ENCODE measurements around the gene DHRS7. TPM values are rescaled to one million over a fixed set of nuclear protein-coding genes. Genes with fewer than 3 reads are reported as not detected.
A peak's percentile ranks its signal among the peaks of the same experiment; 100 is the strongest.

DHRS7 gene
- total and polyA plus RNA-seq, 2 experiments from 2014 or later, result 55.0 to 88.9 TPM

DNA sequence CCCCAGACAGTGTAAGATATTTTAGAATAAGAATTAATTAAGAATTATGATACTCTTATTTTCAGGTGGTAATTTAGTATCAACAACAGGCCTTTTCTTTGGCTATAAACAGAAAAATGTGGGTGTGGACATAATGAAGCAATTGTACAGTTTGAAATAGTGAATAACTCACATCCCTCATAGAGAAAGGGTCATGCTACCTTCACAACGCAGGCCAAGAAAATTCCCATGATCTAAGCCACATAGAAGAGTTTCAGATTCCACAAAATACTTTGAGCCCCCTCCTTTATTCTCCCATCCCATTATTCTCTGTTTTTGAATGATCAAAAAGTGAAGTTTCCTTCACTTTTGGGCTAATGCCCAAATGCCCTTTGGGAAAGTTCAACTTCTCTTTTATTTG, 23.5 kb upstream of the DHRS7 start:
- Histone ChIP-seq H3F3A (ENCODE audit: insufficient read depth) (no peaks in the 10 kb centered on the region), H4K20me1 (ENCODE audit: insufficient read depth) (no peaks in the 10 kb centered on the region), H2AFZ (no peak overlapping the region), H3K4me3 (no peak overlapping the region), H3K27me3 (replicated peaks; ENCODE audit: insufficient read depth) (no peaks in the 10 kb centered on the region), H3K27ac (no peak overlapping the region), H3K9me3 (ENCODE audit: low read depth) (no peaks in the 10 kb centered on the region), H3K9me2 (ENCODE audit: insufficient read depth) (no peaks in the 10 kb centered on the region), H3K79me2 (ENCODE audit: insufficient read depth) (no peaks in the 10 kb centered on the region), H3K9ac (no peak overlapping the region), H3K4me2 (ENCODE audit: unreplicated experiment) (no peak overlapping the region), H3K4me1 (ENCODE audit: insufficient read depth) (peaks cover 6% of the 10 kb centered on the region; the same call in 1 of the 2 replicates), H3K36me3 (ENCODE audit: low read depth) (no peaks in the 10 kb centered on the region)
- 71 to 75% methylated on average over 1 of the region's 1 CpG for WGBS, 2 experiments (ENCODE audit: low coverage in 1 of 2, low lambda C conversion rate in 2 of 2, missing lambda C conversion rate in 2 of 2)
- in situ Hi-C loops (cut with MboI), result loop anchor here (10.0 to 25.0 kb wide), 2 partner anchors 124 to 551 kb away; no protein-coding TSS in a partner anchor
- no peak for TF ChIP-seq EZH2phosphoT487 (IDR thresholded peaks at IDR 0.05; ENCODE audit: insufficient read depth, low read depth)
- no peak for DNase-seq

DNA sequence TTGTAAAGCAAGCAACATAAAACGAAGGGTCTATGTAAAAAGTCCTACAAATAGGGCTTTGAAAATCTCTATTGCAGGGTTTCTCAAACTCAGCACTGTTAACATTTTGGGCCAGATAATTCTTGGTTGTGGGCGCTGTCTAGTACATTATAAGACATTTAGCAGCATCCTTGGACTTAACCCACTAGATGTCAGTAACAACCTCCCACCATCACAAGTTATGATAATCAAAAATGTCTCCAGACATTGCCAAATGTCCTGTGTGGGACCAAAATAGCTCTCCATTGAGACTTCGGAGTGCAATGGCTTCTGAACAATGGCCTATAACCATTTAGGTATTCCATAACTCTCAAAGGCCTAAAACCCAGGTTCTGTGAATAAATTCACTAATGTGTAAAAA, 22.9 kb upstream of the DHRS7 start:
- in situ Hi-C loops (cut with MboI), result loop anchor here (10.0 to 25.0 kb wide), 2 partner anchors 123 to 551 kb away; no protein-coding TSS in a partner anchor
- H3F3A ChIP-seq (ENCODE audit: insufficient read depth), result no peaks in the 10 kb centered on the region
- H3K4me1 ChIP-seq (ENCODE audit: insufficient read depth), result peaks cover 6% of the 10 kb centered on the region; the same call in 1 of the 2 replicates
- no peak overlapping the region for H3K27ac ChIP-seq
- no peak overlapping the region for H3K4me3 ChIP-seq
- TF ChIP-seq EZH2 (IDR thresholded peaks at IDR 0.05; ENCODE audit: insufficient read depth, poor library complexity, severe bottlenecking) (no peak), EZH2phosphoT487 (IDR thresholded peaks at IDR 0.05; ENCODE audit: insufficient read depth, low read depth) (no peak)
- no peaks in the 10 kb centered on the region for H3K9me3 ChIP-seq (ENCODE audit: low read depth)
- no peaks in the 10 kb centered on the region for H3K9me2 ChIP-seq (ENCODE audit: insufficient read depth)
- 45 to 50% methylated on average over 3 of the region's 3 CpGs for WGBS, 2 experiments (ENCODE audit: low coverage in 1 of 2, low lambda C conversion rate in 2 of 2, missing lambda C conversion rate in 2 of 2)
- H3K79me2 ChIP-seq (ENCODE audit: insufficient read depth), result no peaks in the 10 kb centered on the region
- no peak for DNase-seq
- H2AFZ ChIP-seq, result no peak overlapping the region
- no peak overlapping the region for H3K4me2 ChIP-seq (ENCODE audit: unreplicated experiment)
- no peaks in the 10 kb centered on the region for H3K36me3 ChIP-seq (ENCODE audit: low read depth)
- H4K20me1 ChIP-seq (ENCODE audit: insufficient read depth), result no peaks in the 10 kb centered on the region
- no peaks in the 10 kb centered on the region for H3K27me3 ChIP-seq (replicated peaks; ENCODE audit: insufficient read depth)
- H3K9ac ChIP-seq, result no peak overlapping the region

DNA sequence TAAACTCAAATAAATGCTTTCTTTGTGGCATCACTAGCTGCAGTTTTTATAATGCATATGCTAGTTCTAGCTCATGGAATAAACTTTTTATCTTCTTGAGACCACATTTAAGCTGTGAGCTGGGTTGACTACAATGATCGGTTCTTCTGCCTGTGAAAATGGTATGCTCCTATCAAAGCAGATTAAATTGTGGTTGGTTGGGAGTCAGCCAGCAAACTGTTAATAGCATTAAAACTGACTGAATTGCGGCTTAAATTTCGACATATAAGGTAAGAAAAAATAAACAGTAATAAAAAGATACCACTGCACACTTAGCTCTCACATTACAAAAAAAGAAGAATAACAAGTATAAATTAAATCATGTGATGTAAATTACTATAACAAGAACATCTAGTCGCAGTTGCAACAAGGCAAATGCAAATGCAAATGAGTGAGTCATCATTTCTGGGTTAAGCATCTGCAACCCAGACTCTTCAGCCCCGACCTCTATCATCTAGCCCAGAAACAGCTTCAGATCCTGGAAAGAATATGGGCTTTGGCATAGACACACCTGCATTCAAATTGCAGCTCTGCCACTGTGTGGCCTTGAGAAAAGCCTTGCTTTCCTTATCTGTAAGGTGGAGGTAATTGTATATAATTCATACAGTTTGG, 19.8 kb upstream of the DHRS7 start:
- Histone ChIP-seq H3K79me2 (ENCODE audit: insufficient read depth) (no peaks in the 10 kb centered on the region), H3K4me3 (no peak overlapping the region), H3K9me3 (ENCODE audit: low read depth) (no peaks in the 10 kb centered on the region), H3K4me2 (ENCODE audit: unreplicated experiment) (no peak overlapping the region), H3K27me3 (replicated peaks; ENCODE audit: insufficient read depth) (no peaks in the 10 kb centered on the region), H4K20me1 (ENCODE audit: insufficient read depth) (no peaks in the 10 kb centered on the region), H3K4me1 (ENCODE audit: insufficient read depth) (peaks cover 7% of the 10 kb centered on the region; the same call in 1 of the 2 replicates), H3K27ac (no peak overlapping the region), H3K36me3 (ENCODE audit: low read depth) (no peaks in the 10 kb centered on the region), H2AFZ (no peak overlapping the region), H3K9ac (no peak overlapping the region), H3F3A (ENCODE audit: insufficient read depth) (no peaks in the 10 kb centered on the region), H3K9me2 (ENCODE audit: insufficient read depth) (no peaks in the 10 kb centered on the region)
- TF ChIP-seq EZH2phosphoT487 (IDR thresholded peaks at IDR 0.05; ENCODE audit: insufficient read depth, low read depth), result no peak
- no peak for TF ChIP-seq EZH2 (IDR thresholded peaks at IDR 0.05; ENCODE audit: insufficient read depth, poor library complexity, severe bottlenecking)
- 9 to 15% methylated on average over 5 of the region's 5 CpGs for WGBS, 2 experiments (ENCODE audit: low coverage in 1 of 2, low lambda C conversion rate in 2 of 2, missing lambda C conversion rate in 2 of 2)
- in situ Hi-C loops (cut with MboI), result loop anchor here (5.0 to 25.0 kb wide), 3 partner anchors 120 to 548 kb away; no protein-coding TSS in a partner anchor
- DNase-seq, result peak; percentile 22

DNA sequence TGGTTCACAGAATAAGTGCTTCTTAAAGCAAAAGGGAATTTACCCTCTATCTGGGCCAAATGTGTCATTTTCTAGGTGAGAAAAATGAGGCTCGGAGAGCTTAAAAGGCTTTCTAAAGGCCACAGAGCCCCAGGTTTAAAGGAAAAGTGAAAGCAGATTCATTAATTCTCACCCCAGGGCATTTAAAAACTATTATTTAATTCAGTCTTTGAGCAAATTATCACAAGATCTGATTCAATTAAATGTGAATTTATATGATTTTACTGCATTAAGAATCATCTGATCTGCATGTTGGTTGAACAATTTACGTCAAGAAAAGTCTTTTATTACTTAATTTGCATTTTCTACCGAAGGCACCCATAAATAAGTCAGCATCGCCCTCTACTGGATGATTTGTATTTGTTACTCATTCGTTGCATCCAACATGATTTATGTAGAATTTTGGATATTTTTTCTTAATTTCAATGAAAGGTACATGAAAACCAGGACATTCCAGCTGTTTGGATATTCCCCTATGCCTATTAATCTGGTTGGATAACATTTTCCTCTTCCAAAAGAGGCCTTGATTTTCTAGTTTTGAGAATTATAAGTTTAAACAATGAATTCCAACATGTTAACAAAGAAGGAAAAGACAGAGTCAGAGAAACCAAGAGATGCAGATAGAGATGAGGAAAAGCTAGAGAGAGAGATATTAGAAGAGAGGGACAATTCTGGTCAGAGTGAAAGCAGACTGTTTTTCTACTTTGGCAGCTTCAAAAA, 19.1 kb upstream of the DHRS7 start:
- Histone ChIP-seq H3K27ac (no peak overlapping the region), H3K9ac (peak overlapping the region; percentile 60), H3K4me3 (peak overlapping the region; percentile 74), H3K4me1 (ENCODE audit: insufficient read depth) (peaks cover 14% of the 10 kb centered on the region), H3K9me2 (ENCODE audit: insufficient read depth) (no peaks in the 10 kb centered on the region), H3K9me3 (ENCODE audit: low read depth) (no peaks in the 10 kb centered on the region), H3K27me3 (replicated peaks; ENCODE audit: insufficient read depth) (no peaks in the 10 kb centered on the region), H3K79me2 (ENCODE audit: insufficient read depth) (no peaks in the 10 kb centered on the region), H3K36me3 (ENCODE audit: low read depth) (no peaks in the 10 kb centered on the region), H3K4me2 (ENCODE audit: unreplicated experiment) (peak overlapping the region; percentile 100), H2AFZ (peak overlapping the region; percentile 91), H4K20me1 (ENCODE audit: insufficient read depth) (no peaks in the 10 kb centered on the region), H3F3A (ENCODE audit: insufficient read depth) (no peaks in the 10 kb centered on the region)
- in situ Hi-C loops (cut with MboI), result loop anchor here (5.0 to 25.0 kb wide), 3 partner anchors 120 to 547 kb away; no protein-coding TSS in a partner anchor
- no peak for TF ChIP-seq EZH2phosphoT487 (IDR thresholded peaks at IDR 0.05; ENCODE audit: insufficient read depth, low read depth)
- TF ChIP-seq EZH2 (IDR thresholded peaks at IDR 0.05; ENCODE audit: insufficient read depth, poor library complexity, severe bottlenecking), result no peak
- peak; percentile 81 for DNase-seq
- WGBS, 2 experiments (ENCODE audit: low coverage in 1 of 2, low lambda C conversion rate in 2 of 2, missing lambda C conversion rate in 2 of 2), result 2% methylated on average over 5 of the region's 5 CpGs
